Measurements from ENCODE around the gene PDE4C.
"Not testable (repeated sequence)": the region's sequence is repeated elsewhere in the genome, so short reads cannot be mapped to it uniquely, and the experiment has no call there.

Gene PDE4C

GRCh38 chr19:18221815-18222725 is 4.2 kb downstream of the PDE4C start:
- no peak for DNase-seq

GRCh38 chr19:18220632-18221275 is 5.5 kb downstream of the PDE4C start:
- peak; percentile 42 for DNase-seq

GRCh38 chr19:18219911-18220631 is 6.2 kb downstream of the PDE4C start:
- DNase-seq, result no peak

- no peak for DNase-seq
These were observed 7.6 kb downstream of the PDE4C start for GRCh38 chr19:18218600-18218999.

GRCh38 chr19:18218159-18218558 is 8.1 kb downstream of the PDE4C start:
- no peak for DNase-seq

- no peak for DNase-seq
These were observed 9.4 kb downstream of the PDE4C start for GRCh38 chr19:18216789-18217188.

- DNase-seq, result no peak
These were observed 11.3 kb downstream of the PDE4C start for GRCh38 chr19:18214779-18215433.

- no peak for DNase-seq
These were observed 14.6 kb downstream of the PDE4C start for GRCh38 chr19:18211683-18212082.

- DNase-seq, result not testable (repeated sequence)
These were observed 16.3 kb downstream of the PDE4C start for GRCh38 chr19:18209912-18210311.

- no peak for DNase-seq
These were observed 17.9 kb downstream of the PDE4C start for GRCh38 chr19:18208098-18208951.

- no peak for DNase-seq
These were observed 20.2 kb downstream of the PDE4C start for GRCh38 chr19:18206018-18206417.

- DNase-seq, result peak; percentile 61
These were observed 20.9 kb downstream of the PDE4C start for GRCh38 chr19:18205200-18205892.

GRCh38 chr19:18204394-18205199 is 21.6 kb downstream of the PDE4C start:
- DNase-seq, result no peak

- DNase-seq, result peak; percentile 100
These were observed 22.3 kb downstream of the PDE4C start, which contains the start of gene RAB3A for GRCh38 chr19:18203863-18204393. RAB3A (minus strand) TSS chr19:18204042; CDS start chr19:18202740, 1,302 bp downstream.

GRCh38 chr19:18203408-18203862 is 22.8 kb downstream of the PDE4C start:
- DNase-seq, result no peak

- peak; percentile 27 for DNase-seq
These were observed 23.3 kb downstream of the PDE4C start for GRCh38 chr19:18202778-18203407.

- no peak for DNase-seq
These were observed 23.9 kb downstream of the PDE4C start for GRCh38 chr19:18202397-18202777.

GRCh38 chr19:18198374-18198773 is 27.9 kb downstream of the PDE4C start:
- DNase-seq, result no peak

GRCh38 chr19:18197941-18198340 is 28.3 kb downstream of the PDE4C start:
- no peak for DNase-seq
